GM19452 (cell line): Measurements from ENCODE around the gene TREX2.
"Not testable (repeated sequence)": the region's sequence is repeated elsewhere in the genome, so short reads cannot be mapped to it uniquely, and the experiment has no call there.

Experiments
- ATAC-seq: cut with Tn5 transposase; IDR thresholded peaks from one replicate; pipeline ENCODE4 v1.9.1; 2021; ENCODE audit not compliant: unreplicated experiment

TREX2 gene

GRCh38 chrX:153410888-153411254 lies 35.0 kb downstream of the TREX2 start:
- no peak for ATAC-seq

GRCh38 chrX:153410373-153410772 lies 35.5 kb downstream of the TREX2 start:
- ATAC-seq = no peak

GRCh38 chrX:153409414-153410101 lies 36.3 kb downstream of the TREX2 start:
- ATAC-seq = no peak

GRCh38 chrX:153408871-153409351 lies 36.9 kb downstream of the TREX2 start:
- no peak for ATAC-seq

GRCh38 chrX:153408221-153408721 lies 37.6 kb downstream of the TREX2 start:
- no peak for ATAC-seq

- ATAC-seq = no peak
Measured at GRCh38 chrX:153407736-153408135, 38.1 kb downstream of the TREX2 start.

- ATAC-seq = no peak
Measured at GRCh38 chrX:153406903-153407302, 39.0 kb downstream of the TREX2 start.

GRCh38 chrX:153406011-153406410 lies 39.8 kb downstream of the TREX2 start:
- no peak for ATAC-seq

- ATAC-seq = no peak
Measured at GRCh38 chrX:153405426-153405825, 40.4 kb downstream of the TREX2 start.

- not testable (repeated sequence) for ATAC-seq
Measured at GRCh38 chrX:153404333-153404732, 41.5 kb downstream of the TREX2 start.

- no peak for ATAC-seq
Measured at GRCh38 chrX:153401133-153401764, 44.6 kb downstream of the TREX2 start, which contains the start of gene PNMA6E. Gene PNMA6E (minus strand): TSS chrX:153401350. CDS start chrX:153398849, 2,501 bp downstream.

GRCh38 chrX:153400146-153401132 lies 45.4 kb downstream of the TREX2 start:
- peak; percentile 51 for ATAC-seq

GRCh38 chrX:153398275-153398960 lies 47.4 kb downstream of the TREX2 start:
- ATAC-seq = no peak

GRCh38 chrX:153397256-153397960 lies 48.4 kb downstream of the TREX2 start:
- no peak for ATAC-seq

GRCh38 chrX:153396320-153397195 lies 49.3 kb downstream of the TREX2 start:
- no peak for ATAC-seq

- no peak for ATAC-seq
Measured at GRCh38 chrX:153395613-153396319, 50.1 kb downstream of the TREX2 start.

GRCh38 chrX:153394612-153395011 lies 51.2 kb downstream of the TREX2 start:
- ATAC-seq = no peak
